Testis (tissue), 3 donors: ENCODE results near the gene CC2D1A. TPM values are rescaled to one million over a fixed set of nuclear protein-coding genes. Genes with fewer than 3 reads are reported as not detected.

Source experiments
- DNase-seq: peaks from one replicate; pipeline ENCODE4 v3.0.0-alpha.2; 2019
- H3K27ac ChIP-seq, 2 donors: fragments of 200-600 bp; sonication (generic); one replicate each; pipeline ENCODE4 v1.5.1; 2019
- H3K27me3 ChIP-seq: fragments of 200-600 bp; sonication (generic); one replicate; pipeline ENCODE4 v1.5.1; 2019
- H3K36me3 ChIP-seq: fragments of 200-600 bp; sonication (generic); one replicate; pipeline ENCODE4 v1.5.1; 2017; ENCODE audit warnings: low read depth; ENCODE audit errors: missing control alignments
- H3K4me1 ChIP-seq: fragments of 200-600 bp; sonication (generic); one replicate; pipeline ENCODE4 v1.5.1; 2019
- H3K4me3 ChIP-seq, 2 donors: fragments of 200-600 bp; sonication (generic); one replicate each; pipeline ENCODE4 v1.5.1; 2017 to 2019
- H3K9me3 ChIP-seq: fragments of 200-600 bp; sonication (generic); one replicate; pipeline ENCODE4 v1.5.1; 2017
- CTCF ChIP-seq, 3 experiments: fragments of 450-650 bp in 2 of 3; fragments of 200-600 bp in 1 of 3; sonication (generic) in 1 of 3; IDR thresholded peaks; one replicate each; pipeline ENCODE4 v1.5.1; 2016 to 2019; ENCODE audit warnings: antibody characterized with exemption in 3 of 3, mild to moderate bottlenecking in 2 of 3, moderate library complexity in 1 of 3
- POLR2A ChIP-seq: fragments of 450-650 bp; IDR thresholded peaks from one replicate; pipeline ENCODE4 v1.6.1; 2017; ENCODE audit warnings: antibody characterized with exemption, mild to moderate bottlenecking, moderate library complexity
- WGBS, 2 donors: methylation state at CpG; one replicate each; pipeline ENCODE4 v1.1.5; 2018; 5-methylcytosine and 5-hydroxymethylcytosine counted together
- intact Hi-C: fragments of 100-400 bp; cut with DNase I; formaldehyde crosslinking; loops from one replicate; pipeline ENCODE4 v1.15.1; 2023; ENCODE audit warnings: low total_unique reads
- polyA plus RNA-seq: library from polyadenylated mRNA; stranded (reverse); fragments of 350-450 nt; fragmentation: Illumina TruSeq; extraction: RNeasy Lipid Tissue Mini Kit (QIAGEN cat#74804); gene quantifications from one replicate; pipeline ENCODE4 v1.2.3, GENCODE V29; 2014; ENCODE audit warnings: low read depth, low replicate concordance; ENCODE audit not compliant: insufficient read depth
- total RNA-seq, 2 donors: library from RNA; depleted of rRNA; stranded (reverse); fragments of >200 nt; gene quantifications; one replicate each; pipeline ENCODE4 v1.2.3, GENCODE V29; 2016

CC2D1A gene
- total and polyA plus RNA-seq, 3 donors from 2014 or later = 31.0 to 62.7 (median 56.6) TPM

GRCh38 chr19:13930402-13930801 lies 24.4 kb downstream of the CC2D1A start:
- intact Hi-C loops = no loop called here
- H3K4me3 ChIP-seq = no peak overlapping the region
- H3K27me3 ChIP-seq = no peaks in the 10 kb centered on the region
- H3K36me3 ChIP-seq = no peaks in the 10 kb centered on the region
- TF ChIP-seq CTCF (IDR thresholded peaks at IDR 0.05) = no peak
- no peak for TF ChIP-seq POLR2A
- H3K9me3 ChIP-seq = no peaks in the 10 kb centered on the region
- no peak for DNase-seq
- H3K27ac ChIP-seq = no peak overlapping the region
- WGBS, 2 donors = 78 to 80% methylated on average over 1 to 11 of the region's 17 CpGs
- no peaks in the 10 kb centered on the region for H3K4me1 ChIP-seq

GRCh38 chr19:13931391-13932148 lies 25.6 kb downstream of the CC2D1A start:
- H3K36me3 ChIP-seq = no peaks in the 10 kb centered on the region
- 80 to 81% methylated on average over 3 to 27 of the region's 30 CpGs for WGBS, 2 donors
- no peaks in the 10 kb centered on the region for H3K27me3 ChIP-seq
- TF ChIP-seq POLR2A = no peak
- TF ChIP-seq CTCF (IDR thresholded peaks at IDR 0.05) = no peak
- no peak overlapping the region for H3K4me3 ChIP-seq
- no peak for DNase-seq
- H3K27ac ChIP-seq = no peak overlapping the region
- intact Hi-C loops = no loop called here
- H3K9me3 ChIP-seq = no peaks in the 10 kb centered on the region
- H3K4me1 ChIP-seq = no peaks in the 10 kb centered on the region

- Histone ChIP-seq H3K27me3 (no peaks in the 10 kb centered on the region), H3K36me3 (no peaks in the 10 kb centered on the region), H3K27ac (no peak overlapping the region), H3K4me1 (no peaks in the 10 kb centered on the region), H3K4me3 (no peak overlapping the region), H3K9me3 (no peaks in the 10 kb centered on the region)
- TF ChIP-seq CTCF (IDR thresholded peaks at IDR 0.05) (no peak), POLR2A (no peak)
- 92 to 95% methylated on average over 6 of the region's 6 CpGs for WGBS, 2 donors
- intact Hi-C loops = no loop called here
- DNase-seq = no peak
Measured at GRCh38 chr19:13932149-13932637, 26.2 kb downstream of the CC2D1A start.

- no peak for DNase-seq
- no peak overlapping the region for H3K4me3 ChIP-seq
- no peak overlapping the region for H3K27ac ChIP-seq
- TF ChIP-seq POLR2A = no peak
- no peak for TF ChIP-seq CTCF (IDR thresholded peaks at IDR 0.05)
- H3K27me3 ChIP-seq = no peaks in the 10 kb centered on the region
- no peaks in the 10 kb centered on the region for H3K36me3 ChIP-seq
- 94% methylated on average over 38 of the region's 42 CpGs; no CpG with 5 or more reads in 1 of the 2 donors for WGBS, 2 donors
- intact Hi-C loops = no loop called here
- H3K4me1 ChIP-seq = peaks cover 4% of the 10 kb centered on the region
- no peaks in the 10 kb centered on the region for H3K9me3 ChIP-seq
Measured at GRCh38 chr19:13932911-13933393, 27.0 kb downstream of the CC2D1A start.

GRCh38 chr19:13934785-13935109 lies 28.7 kb downstream of the CC2D1A start:
- Histone ChIP-seq H3K27ac (no peak overlapping the region), H3K27me3 (no peaks in the 10 kb centered on the region), H3K4me1 (peaks cover 4% of the 10 kb centered on the region), H3K4me3 (no peak overlapping the region), H3K36me3 (no peaks in the 10 kb centered on the region), H3K9me3 (no peaks in the 10 kb centered on the region)
- TF ChIP-seq POLR2A = no peak
- TF ChIP-seq CTCF (IDR thresholded peaks at IDR 0.05) = no peak
- intact Hi-C loops = no loop called here
- no peak for DNase-seq
- 77 to 84% methylated on average over 2 of the region's 2 CpGs for WGBS, 2 donors
